HG03558 (cell line): Measurements from ENCODE around the gene SLC12A9.
A peak's percentile ranks its signal among the peaks of the same experiment; 100 is the strongest.

ENCODE experiments used
- ATAC-seq: cut with Tn5 transposase; IDR thresholded peaks from one replicate; pipeline ENCODE4 v1.9.1; 2021; ENCODE audit warnings: moderate number of reproducible peaks; ENCODE audit not compliant: unreplicated experiment; ENCODE audit errors: extremely low read depth

Gene SLC12A9

GRCh38 chr7:100882201-100882600 lies 29.7 kb downstream of the SLC12A9 start:
- ATAC-seq, result no peak

GRCh38 chr7:100882785-100883526 lies 30.4 kb downstream of the SLC12A9 start:
- no peak for ATAC-seq

- ATAC-seq, result no peak
These were observed 32.4 kb downstream of the SLC12A9 start for GRCh38 chr7:100884736-100885439.

GRCh38 chr7:100885440-100886141 lies 33.1 kb downstream of the SLC12A9 start:
- no peak for ATAC-seq

- ATAC-seq, result no peak
These were observed 33.8 kb downstream of the SLC12A9 start for GRCh38 chr7:100886142-100886935.

GRCh38 chr7:100886936-100887515 lies 34.5 kb downstream of the SLC12A9 start:
- ATAC-seq, result no peak

GRCh38 chr7:100887516-100888290 lies 35.2 kb downstream of the SLC12A9 start:
- peak; percentile 33 for ATAC-seq

- ATAC-seq, result no peak
These were observed 35.9 kb downstream of the SLC12A9 start for GRCh38 chr7:100888291-100888987.

GRCh38 chr7:100888988-100889750 lies 36.7 kb downstream of the SLC12A9 start, which contains the start of gene UFSP1:
Gene UFSP1 (minus strand): TSS chr7:100889715. CDS start chr7:100889271, 444 bp downstream.
- no peak for ATAC-seq

GRCh38 chr7:100890653-100891567 lies 38.4 kb downstream of the SLC12A9 start:
- no peak for ATAC-seq

- ATAC-seq, result no peak
These were observed 39.2 kb downstream of the SLC12A9 start for GRCh38 chr7:100891568-100892247.

GRCh38 chr7:100892364-100893317 lies 40.1 kb downstream of the SLC12A9 start:
- ATAC-seq, result no peak

GRCh38 chr7:100893318-100893895 lies 40.9 kb downstream of the SLC12A9 start:
- no peak for ATAC-seq

GRCh38 chr7:100893910-100894721 lies 41.6 kb downstream of the SLC12A9 start:
- ATAC-seq, result no peak
